Nucleus accumbens (tissue), 56 donors: Measurements from ENCODE around the gene RAPGEF3.

Experiments
- DNase-seq, 56 donors: peaks; one replicate each; lab custom pipeline; 2025; lab: John Stamatoyannopoulos, UW

The RAPGEF3 gene

GRCh38 chr12:47758834-47759690 is at the start of gene RAPGEF3:
Gene RAPGEF3 (minus strand): TSS chr12:47758880. CDS start chr12:47758556, 324 bp downstream.
- peak in 54 of 56 donors; percentile 56 to 98 (median 92) for DNase-seq

- DNase-seq: peak in 17 of 56 donors; percentile 15 to 62 (median 32)
These were observed 49.4 kb upstream of the RAPGEF3 start for GRCh38 chr12:47808050-47808449.

GRCh38 chr12:47807338-47807737 is 48.7 kb upstream of the RAPGEF3 start:
- no peak for DNase-seq

- DNase-seq: no peak
These were observed 46.7 kb upstream of the RAPGEF3 start for GRCh38 chr12:47805417-47805816.

- no peak for DNase-seq
These were observed 45.5 kb upstream of the RAPGEF3 start for GRCh38 chr12:47804171-47804570.

GRCh38 chr12:47803191-47803875 is 44.7 kb upstream of the RAPGEF3 start:
- no peak for DNase-seq

GRCh38 chr12:47802312-47802711 is 43.6 kb upstream of the RAPGEF3 start:
- no peak for DNase-seq

GRCh38 chr12:47801904-47802246 is 43.2 kb upstream of the RAPGEF3 start:
- no peak for DNase-seq

- peak in 3 of 56 donors; percentile 12 to 34 (median 23) for DNase-seq
These were observed 42.7 kb upstream of the RAPGEF3 start for GRCh38 chr12:47801170-47801903.

- DNase-seq: no peak
These were observed 41.9 kb upstream of the RAPGEF3 start for GRCh38 chr12:47800582-47800981.

GRCh38 chr12:47799357-47799955 is 40.8 kb upstream of the RAPGEF3 start:
- peak in 43 of 56 donors; percentile 19 to 84 (median 63) for DNase-seq

GRCh38 chr12:47798382-47798948 is 39.8 kb upstream of the RAPGEF3 start:
- no peak for DNase-seq

GRCh38 chr12:47797441-47797840 is 38.8 kb upstream of the RAPGEF3 start:
- DNase-seq: peak in 11 of 56 donors; percentile 12 to 60 (median 22)

- DNase-seq: no peak
These were observed 37.2 kb upstream of the RAPGEF3 start for GRCh38 chr12:47795814-47796411.

GRCh38 chr12:47795121-47795813 is 36.6 kb upstream of the RAPGEF3 start:
- no peak for DNase-seq

- DNase-seq: no peak
These were observed 36.0 kb upstream of the RAPGEF3 start for GRCh38 chr12:47794679-47795078.

GRCh38 chr12:47793015-47793681 is 34.5 kb upstream of the RAPGEF3 start:
- DNase-seq: no peak

GRCh38 chr12:47791874-47792273 is 33.2 kb upstream of the RAPGEF3 start:
- no peak for DNase-seq

GRCh38 chr12:47791351-47791746 is 32.7 kb upstream of the RAPGEF3 start:
- no peak for DNase-seq
